SK-N-SH treated with all-trans-retinoic acid at 6 μM for 48 hours (cell line): Measurements from ENCODE around the gene ADIPOR2.

Experiments
- CSDC2 ChIP-seq: fragments of 250-450 bp; sonication (Bioruptor Pico); IDR thresholded peaks from 2 replicates; pipeline ENCODE4 v1.5.0; 2020; ENCODE audit warnings: mild to moderate bottlenecking, moderate library complexity
- ESRRG ChIP-seq: fragments of 250-450 bp; sonication (Bioruptor Pico); IDR thresholded peaks from 2 replicates; pipeline ENCODE4 v1.6.1; 2021; ENCODE audit warnings: mild to moderate bottlenecking
- OSR1 ChIP-seq: fragments of 250-450 bp; sonication (Bioruptor Pico); IDR thresholded peaks from 2 replicates; pipeline ENCODE4 v1.8.0; 2022; ENCODE audit warnings: moderate library complexity, mild to moderate bottlenecking, inconsistent platforms
- PPARA ChIP-seq: fragments of 250-450 bp; sonication (Bioruptor Pico); IDR thresholded peaks from 2 replicates; pipeline ENCODE4 v1.5.0; 2020; ENCODE audit warnings: mild to moderate bottlenecking, borderline replicate concordance
- ZFP30 ChIP-seq: fragments of 450-650 bp; formaldehyde crosslinking; IDR thresholded peaks from 2 replicates; pipeline ENCODE4 v1.5.0; 2022; ENCODE audit warnings: mild to moderate bottlenecking, moderate library complexity
- ZNF565 ChIP-seq: fragments of 450-650 bp; formaldehyde crosslinking; conservative IDR thresholded peaks from 2 replicates; pipeline ENCODE4 v1.5.0; 2020; ENCODE audit warnings: low read depth, mild to moderate bottlenecking, moderate library complexity
- TF ChIP-seq, protein P1 (sequence below): fragments of 250-450 bp; sonication (Bioruptor Pico); IDR thresholded peaks from 2 replicates; pipeline ENCODE4 v1.8.0; 2020; ENCODE audit warnings: mild to moderate bottlenecking, moderate library complexity, borderline replicate concordance
- TF ChIP-seq, protein P2 (sequence below): fragments of 250-450 bp; sonication (Bioruptor Pico); IDR thresholded peaks from 2 replicates; pipeline ENCODE4 v1.5.1; 2020; ENCODE audit warnings: low read depth, mild to moderate bottlenecking, moderate library complexity
- TF ChIP-seq, protein P3 (sequence below): fragments of 250-450 bp; sonication (Bioruptor Pico); IDR thresholded peaks from 2 replicates; pipeline ENCODE4 v1.5.0; 2020; ENCODE audit warnings: mild to moderate bottlenecking, moderate library complexity

DNA sequence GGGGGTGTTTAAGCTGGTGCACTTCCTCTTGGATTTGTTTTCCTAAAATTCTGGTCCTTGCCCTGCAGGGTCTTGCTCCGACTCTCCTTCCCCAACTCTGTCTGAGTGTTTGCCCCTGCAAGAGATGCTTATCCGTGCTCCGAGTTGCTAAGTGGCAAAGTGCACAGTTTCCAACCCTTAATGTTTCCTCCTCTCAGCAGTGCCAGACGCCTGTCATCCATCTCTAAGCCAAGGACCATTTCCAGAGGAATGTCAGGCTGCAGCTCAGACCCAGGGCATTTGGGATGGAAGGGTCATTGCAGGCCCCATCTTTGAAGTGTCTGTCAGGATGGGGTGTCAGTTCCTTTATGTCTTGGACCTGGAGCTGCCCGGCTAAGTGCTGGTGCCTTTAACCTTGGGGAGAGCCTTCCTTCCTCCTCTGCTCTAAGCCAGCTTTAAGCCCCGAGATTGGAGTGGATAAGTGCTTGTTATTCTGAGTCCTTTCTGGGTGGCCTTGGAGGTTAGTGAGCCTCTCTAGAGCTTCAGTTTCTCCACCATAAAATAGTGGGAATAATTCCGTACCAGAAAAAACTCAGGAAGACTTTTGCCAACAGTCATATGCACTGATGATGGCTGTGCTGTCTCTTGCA is 46.9 kb upstream of the ADIPOR2 start:
- TF ChIP-seq, protein P1, sequence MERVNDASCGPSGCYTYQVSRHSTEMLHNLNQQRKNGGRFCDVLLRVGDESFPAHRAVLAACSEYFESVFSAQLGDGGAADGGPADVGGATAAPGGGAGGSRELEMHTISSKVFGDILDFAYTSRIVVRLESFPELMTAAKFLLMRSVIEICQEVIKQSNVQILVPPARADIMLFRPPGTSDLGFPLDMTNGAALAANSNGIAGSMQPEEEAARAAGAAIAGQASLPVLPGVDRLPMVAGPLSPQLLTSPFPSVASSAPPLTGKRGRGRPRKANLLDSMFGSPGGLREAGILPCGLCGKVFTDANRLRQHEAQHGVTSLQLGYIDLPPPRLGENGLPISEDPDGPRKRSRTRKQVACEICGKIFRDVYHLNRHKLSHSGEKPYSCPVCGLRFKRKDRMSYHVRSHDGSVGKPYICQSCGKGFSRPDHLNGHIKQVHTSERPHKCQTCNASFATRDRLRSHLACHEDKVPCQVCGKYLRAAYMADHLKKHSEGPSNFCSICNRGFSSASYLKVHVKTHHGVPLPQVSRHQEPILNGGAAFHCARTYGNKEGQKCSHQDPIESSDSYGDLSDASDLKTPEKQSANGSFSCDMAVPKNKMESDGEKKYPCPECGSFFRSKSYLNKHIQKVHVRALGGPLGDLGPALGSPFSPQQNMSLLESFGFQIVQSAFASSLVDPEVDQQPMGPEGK (CRISPR knock-in tag): no peak
- TF ChIP-seq CSDC2 (CRISPR knock-in tag) (no peak), ZFP30 (no peak), ZNF565 (CRISPR knock-in tag) (no peak), ESRRG (no peak), OSR1 (CRISPR knock-in tag) (no peak), PPARA (CRISPR knock-in tag) (no peak)
- TF ChIP-seq, protein P2, sequence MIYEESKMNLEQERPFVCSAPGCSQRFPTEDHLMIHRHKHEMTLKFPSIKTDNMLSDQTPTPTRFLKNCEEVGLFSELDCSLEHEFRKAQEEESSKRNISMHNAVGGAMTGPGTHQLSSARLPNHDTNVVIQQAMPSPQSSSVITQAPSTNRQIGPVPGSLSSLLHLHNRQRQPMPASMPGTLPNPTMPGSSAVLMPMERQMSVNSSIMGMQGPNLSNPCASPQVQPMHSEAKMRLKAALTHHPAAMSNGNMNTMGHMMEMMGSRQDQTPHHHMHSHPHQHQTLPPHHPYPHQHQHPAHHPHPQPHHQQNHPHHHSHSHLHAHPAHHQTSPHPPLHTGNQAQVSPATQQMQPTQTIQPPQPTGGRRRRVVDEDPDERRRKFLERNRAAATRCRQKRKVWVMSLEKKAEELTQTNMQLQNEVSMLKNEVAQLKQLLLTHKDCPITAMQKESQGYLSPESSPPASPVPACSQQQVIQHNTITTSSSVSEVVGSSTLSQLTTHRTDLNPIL (CRISPR knock-in tag): no peak
- TF ChIP-seq, protein P3, sequence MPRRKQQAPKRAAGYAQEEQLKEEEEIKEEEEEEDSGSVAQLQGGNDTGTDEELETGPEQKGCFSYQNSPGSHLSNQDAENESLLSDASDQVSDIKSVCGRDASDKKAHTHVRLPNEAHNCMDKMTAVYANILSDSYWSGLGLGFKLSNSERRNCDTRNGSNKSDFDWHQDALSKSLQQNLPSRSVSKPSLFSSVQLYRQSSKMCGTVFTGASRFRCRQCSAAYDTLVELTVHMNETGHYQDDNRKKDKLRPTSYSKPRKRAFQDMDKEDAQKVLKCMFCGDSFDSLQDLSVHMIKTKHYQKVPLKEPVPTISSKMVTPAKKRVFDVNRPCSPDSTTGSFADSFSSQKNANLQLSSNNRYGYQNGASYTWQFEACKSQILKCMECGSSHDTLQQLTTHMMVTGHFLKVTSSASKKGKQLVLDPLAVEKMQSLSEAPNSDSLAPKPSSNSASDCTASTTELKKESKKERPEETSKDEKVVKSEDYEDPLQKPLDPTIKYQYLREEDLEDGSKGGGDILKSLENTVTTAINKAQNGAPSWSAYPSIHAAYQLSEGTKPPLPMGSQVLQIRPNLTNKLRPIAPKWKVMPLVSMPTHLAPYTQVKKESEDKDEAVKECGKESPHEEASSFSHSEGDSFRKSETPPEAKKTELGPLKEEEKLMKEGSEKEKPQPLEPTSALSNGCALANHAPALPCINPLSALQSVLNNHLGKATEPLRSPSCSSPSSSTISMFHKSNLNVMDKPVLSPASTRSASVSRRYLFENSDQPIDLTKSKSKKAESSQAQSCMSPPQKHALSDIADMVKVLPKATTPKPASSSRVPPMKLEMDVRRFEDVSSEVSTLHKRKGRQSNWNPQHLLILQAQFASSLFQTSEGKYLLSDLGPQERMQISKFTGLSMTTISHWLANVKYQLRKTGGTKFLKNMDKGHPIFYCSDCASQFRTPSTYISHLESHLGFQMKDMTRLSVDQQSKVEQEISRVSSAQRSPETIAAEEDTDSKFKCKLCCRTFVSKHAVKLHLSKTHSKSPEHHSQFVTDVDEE (CRISPR knock-in tag): no peak
